HUES48 (cell line): Measurements from ENCODE around the gene ZDHHC22.

Source experiments
- H3K27ac ChIP-seq: one replicate; pipeline ENCODE4 v1.7.0; 2013; ENCODE audit warnings: low read depth, low read length, inconsistent platforms
- H3K27me3 ChIP-seq: 2 replicates; pipeline ENCODE4 v1.6.1; 2013; ENCODE audit warnings: mild to moderate bottlenecking, low read length; ENCODE audit not compliant: control insufficient read depth, insufficient read depth
- H3K36me3 ChIP-seq: 2 replicates; pipeline ENCODE4 v1.6.1; 2013; ENCODE audit warnings: low read length; ENCODE audit not compliant: control insufficient read depth, insufficient read depth
- H3K4me1 ChIP-seq: 2 replicates; pipeline ENCODE4 v1.6.1; 2013; ENCODE audit warnings: mild to moderate bottlenecking, low read length; ENCODE audit not compliant: control insufficient read depth, insufficient read depth
- H3K4me3 ChIP-seq: 2 replicates; pipeline ENCODE4 v1.5.1; 2013; ENCODE audit warnings: mild to moderate bottlenecking, low read depth, low read length
- H3K9ac ChIP-seq: 2 replicates; pipeline ENCODE4 v1.6.1; 2013; ENCODE audit warnings: mild to moderate bottlenecking, low read depth, low read length, moderate library complexity
- H3K9me3 ChIP-seq: 2 replicates; pipeline ENCODE4 v1.6.1; 2013; ENCODE audit warnings: low read length; ENCODE audit not compliant: control insufficient read depth, insufficient read depth

The ZDHHC22 gene

GRCh38 chr14:77126461-77126990, 15.1 kb downstream of the ZDHHC22 start:
- peaks cover 19% of the 10 kb centered on the region for H3K4me1 ChIP-seq
- H3K4me3 ChIP-seq, result no peak overlapping the region
- H3K27ac ChIP-seq, result no peak overlapping the region
- peaks cover 13% of the 10 kb centered on the region for H3K27me3 ChIP-seq
- no peak overlapping the region for H3K9ac ChIP-seq
- H3K9me3 ChIP-seq, result no peaks in the 10 kb centered on the region
- H3K36me3 ChIP-seq, result no peaks in the 10 kb centered on the region

GRCh38 chr14:77125823-77126325, 15.7 kb downstream of the ZDHHC22 start:
- H3K4me3 ChIP-seq, result no peak overlapping the region
- H3K4me1 ChIP-seq, result peaks cover 25% of the 10 kb centered on the region
- H3K27me3 ChIP-seq, result peaks cover 13% of the 10 kb centered on the region
- H3K9me3 ChIP-seq, result no peaks in the 10 kb centered on the region
- no peak overlapping the region for H3K9ac ChIP-seq
- no peak overlapping the region for H3K27ac ChIP-seq
- H3K36me3 ChIP-seq, result no peaks in the 10 kb centered on the region

- Histone ChIP-seq H3K4me1 (peaks cover 28% of the 10 kb centered on the region), H3K4me3 (peak overlapping the region; percentile 90), H3K9ac (0 out of 2 replicates have a peak overlapping the region, but pooled peaks have one; percentile 64), H3K9me3 (no peaks in the 10 kb centered on the region), H3K27ac (no peak overlapping the region), H3K36me3 (no peaks in the 10 kb centered on the region), H3K27me3 (peaks cover 13% of the 10 kb centered on the region)
Observed at GRCh38 chr14:77125281-77125801, 16.2 kb downstream of the ZDHHC22 start.

- H3K4me3 ChIP-seq, result peak overlapping the region; percentile 90
- H3K36me3 ChIP-seq, result peaks cover 5% of the 10 kb centered on the region
- H3K9me3 ChIP-seq, result no peaks in the 10 kb centered on the region
- H3K4me1 ChIP-seq, result peaks cover 28% of the 10 kb centered on the region
- peaks cover 13% of the 10 kb centered on the region for H3K27me3 ChIP-seq
- no peak overlapping the region for H3K27ac ChIP-seq
- peak overlapping the region; percentile 64 for H3K9ac ChIP-seq
Observed at GRCh38 chr14:77124345-77125280, 17.0 kb downstream of the ZDHHC22 start.

GRCh38 chr14:77123381-77124325, 17.9 kb downstream of the ZDHHC22 start:
- Histone ChIP-seq H3K4me3 (peak overlapping the region; percentile 90; the same call in 1 of the 2 replicates), H3K36me3 (peaks cover 6% of the 10 kb centered on the region), H3K9ac (no peak overlapping the region), H3K4me1 (peaks cover 28% of the 10 kb centered on the region), H3K27ac (no peak overlapping the region), H3K27me3 (peaks cover 13% of the 10 kb centered on the region), H3K9me3 (no peaks in the 10 kb centered on the region)

- Histone ChIP-seq H3K4me1 (peaks cover 28% of the 10 kb centered on the region), H3K9ac (no peak overlapping the region), H3K36me3 (peaks cover 10% of the 10 kb centered on the region), H3K4me3 (no peak overlapping the region), H3K27me3 (peaks cover 13% of the 10 kb centered on the region), H3K9me3 (no peaks in the 10 kb centered on the region), H3K27ac (no peak overlapping the region)
Observed at GRCh38 chr14:77122526-77123125, 19.0 kb downstream of the ZDHHC22 start.

GRCh38 chr14:77120771-77121743, 20.5 kb downstream of the ZDHHC22 start:
- H3K9me3 ChIP-seq, result no peaks in the 10 kb centered on the region
- no peak overlapping the region for H3K4me3 ChIP-seq
- H3K27me3 ChIP-seq, result peaks cover 10% of the 10 kb centered on the region
- H3K27ac ChIP-seq, result peak overlapping the region; percentile 18
- peaks cover 23% of the 10 kb centered on the region for H3K36me3 ChIP-seq
- H3K9ac ChIP-seq, result no peak overlapping the region
- H3K4me1 ChIP-seq, result peaks cover 28% of the 10 kb centered on the region

GRCh38 chr14:77119851-77120250, 21.7 kb downstream of the ZDHHC22 start:
- H3K27ac ChIP-seq, result no peak overlapping the region
- no peaks in the 10 kb centered on the region for H3K9me3 ChIP-seq
- no peak overlapping the region for H3K4me3 ChIP-seq
- peaks cover 32% of the 10 kb centered on the region for H3K36me3 ChIP-seq
- no peak overlapping the region for H3K9ac ChIP-seq
- H3K4me1 ChIP-seq, result peaks cover 24% of the 10 kb centered on the region
- no peaks in the 10 kb centered on the region for H3K27me3 ChIP-seq

GRCh38 chr14:77116172-77116817, 25.3 kb downstream of the ZDHHC22 start:
- H3K4me3 ChIP-seq, result no peak overlapping the region
- no peak overlapping the region for H3K9ac ChIP-seq
- H3K9me3 ChIP-seq, result no peaks in the 10 kb centered on the region
- H3K4me1 ChIP-seq, result peaks cover 19% of the 10 kb centered on the region
- H3K27me3 ChIP-seq, result no peaks in the 10 kb centered on the region
- H3K27ac ChIP-seq, result no peak overlapping the region
- peaks cover 65% of the 10 kb centered on the region for H3K36me3 ChIP-seq
